ENCODE measurements around the gene PLXNA4.

Gene PLXNA4

GRCh38 chr7:132546366-132547127 is 29.7 kb downstream of the PLXNA4 start:
- CTCF ChIA-PET = no interaction called here
- TF ChIP-seq, protein P1, sequence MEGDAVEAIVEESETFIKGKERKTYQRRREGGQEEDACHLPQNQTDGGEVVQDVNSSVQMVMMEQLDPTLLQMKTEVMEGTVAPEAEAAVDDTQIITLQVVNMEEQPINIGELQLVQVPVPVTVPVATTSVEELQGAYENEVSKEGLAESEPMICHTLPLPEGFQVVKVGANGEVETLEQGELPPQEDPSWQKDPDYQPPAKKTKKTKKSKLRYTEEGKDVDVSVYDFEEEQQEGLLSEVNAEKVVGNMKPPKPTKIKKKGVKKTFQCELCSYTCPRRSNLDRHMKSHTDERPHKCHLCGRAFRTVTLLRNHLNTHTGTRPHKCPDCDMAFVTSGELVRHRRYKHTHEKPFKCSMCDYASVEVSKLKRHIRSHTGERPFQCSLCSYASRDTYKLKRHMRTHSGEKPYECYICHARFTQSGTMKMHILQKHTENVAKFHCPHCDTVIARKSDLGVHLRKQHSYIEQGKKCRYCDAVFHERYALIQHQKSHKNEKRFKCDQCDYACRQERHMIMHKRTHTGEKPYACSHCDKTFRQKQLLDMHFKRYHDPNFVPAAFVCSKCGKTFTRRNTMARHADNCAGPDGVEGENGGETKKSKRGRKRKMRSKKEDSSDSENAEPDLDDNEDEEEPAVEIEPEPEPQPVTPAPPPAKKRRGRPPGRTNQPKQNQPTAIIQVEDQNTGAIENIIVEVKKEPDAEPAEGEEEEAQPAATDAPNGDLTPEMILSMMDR (IDR thresholded peaks at IDR 0.05; ENCODE audit: control extremely low read depth, extremely low read depth, low read depth, missing control alignments) = no peak
- POLR2A ChIA-PET = no interaction called here
- DNase-seq (ENCODE audit: extremely low spot score) = no peak

- TF ChIP-seq, protein P1 (IDR thresholded peaks at IDR 0.05; ENCODE audit: control extremely low read depth, extremely low read depth, low read depth, missing control alignments) = no peak
- DNase-seq (ENCODE audit: extremely low spot score) = no peak
- ChIA-PET POLR2A (no interaction called here), CTCF (no interaction called here)
Measured at GRCh38 chr7:132545756-132546155, 30.5 kb downstream of the PLXNA4 start.

DNA sequence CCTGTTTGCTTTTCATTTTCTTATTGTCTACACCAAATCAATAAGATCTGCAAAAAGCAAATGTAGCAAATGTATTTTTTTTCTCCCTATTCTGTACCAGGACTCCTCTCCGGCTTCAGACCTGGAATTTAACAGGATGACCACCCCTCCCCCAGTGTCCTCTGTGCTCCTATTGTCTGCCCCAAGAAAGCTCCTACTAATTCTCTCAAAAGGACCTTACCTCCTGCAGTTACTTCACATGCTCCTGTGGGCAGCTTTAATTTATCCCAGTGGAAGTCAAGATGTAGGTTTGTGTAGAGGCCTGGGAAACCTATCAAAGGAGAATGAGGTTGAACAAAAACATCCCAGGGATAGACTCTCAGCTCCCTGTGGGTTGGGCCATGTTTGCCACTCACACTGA is 31.3 kb downstream of the PLXNA4 start:
- TF ChIP-seq, protein P1 (IDR thresholded peaks at IDR 0.05; ENCODE audit: control extremely low read depth, extremely low read depth, low read depth, missing control alignments) = no peak
- DNase-seq (ENCODE audit: extremely low spot score) = no peak
- ChIA-PET CTCF (interaction anchor here (1.7 kb wide), 1 partner anchor 226 kb away, joined by 4 read pairs; no protein-coding TSS in a partner anchor), POLR2A (no interaction called here)

- CTCF ChIA-PET = interaction anchor here (0.9 to 2.5 kb wide), 3 partner anchors 16 to 225 kb away, joined by 3 to 11 read pairs (median 4); no protein-coding TSS in a partner anchor
- POLR2A ChIA-PET = no interaction called here
- TF ChIP-seq, protein P1 (IDR thresholded peaks at IDR 0.05; ENCODE audit: control extremely low read depth, extremely low read depth, low read depth, missing control alignments) = no peak
- no peak for DNase-seq (ENCODE audit: extremely low spot score)
Measured at GRCh38 chr7:132544025-132544424, 32.2 kb downstream of the PLXNA4 start.

DNA sequence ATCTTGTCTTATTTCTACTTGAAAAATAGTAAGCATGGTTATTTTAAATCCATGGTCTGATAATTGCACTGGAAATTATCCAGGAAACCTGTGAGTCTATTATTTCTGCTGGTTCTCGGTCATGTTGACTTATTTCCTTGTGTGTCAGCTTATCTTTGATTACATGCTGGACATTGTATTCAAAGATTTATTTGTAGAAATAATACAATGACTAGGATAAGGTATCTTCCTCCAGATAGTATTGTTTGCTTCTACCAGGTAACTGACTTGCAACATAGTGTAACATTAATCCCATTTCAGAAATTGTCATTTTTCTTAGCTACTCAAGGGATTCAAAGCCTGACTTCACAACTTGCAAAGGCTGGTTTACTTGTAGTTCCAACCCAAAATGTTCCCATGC is 33.4 kb downstream of the PLXNA4 start:
- no peak for DNase-seq (ENCODE audit: extremely low spot score)
- POLR2A ChIA-PET = no interaction called here
- CTCF ChIA-PET = interaction anchor here (2.5 kb wide), 1 partner anchor 38 kb away, joined by 11 read pairs; no protein-coding TSS in a partner anchor
- TF ChIP-seq, protein P1 (IDR thresholded peaks at IDR 0.05; ENCODE audit: control extremely low read depth, extremely low read depth, low read depth, missing control alignments) = no peak

- ChIA-PET POLR2A (no interaction called here), CTCF (interaction anchor here (2.5 kb wide), 1 partner anchor 39 kb away, joined by 11 read pairs; no protein-coding TSS in a partner anchor)
- TF ChIP-seq, protein P1 (IDR thresholded peaks at IDR 0.05; ENCODE audit: control extremely low read depth, extremely low read depth, low read depth, missing control alignments) = no peak
- DNase-seq (ENCODE audit: extremely low spot score) = no peak
Measured at GRCh38 chr7:132541656-132542055, 34.6 kb downstream of the PLXNA4 start.
